Measurements from ENCODE around the gene ZNF618.

DNA sequence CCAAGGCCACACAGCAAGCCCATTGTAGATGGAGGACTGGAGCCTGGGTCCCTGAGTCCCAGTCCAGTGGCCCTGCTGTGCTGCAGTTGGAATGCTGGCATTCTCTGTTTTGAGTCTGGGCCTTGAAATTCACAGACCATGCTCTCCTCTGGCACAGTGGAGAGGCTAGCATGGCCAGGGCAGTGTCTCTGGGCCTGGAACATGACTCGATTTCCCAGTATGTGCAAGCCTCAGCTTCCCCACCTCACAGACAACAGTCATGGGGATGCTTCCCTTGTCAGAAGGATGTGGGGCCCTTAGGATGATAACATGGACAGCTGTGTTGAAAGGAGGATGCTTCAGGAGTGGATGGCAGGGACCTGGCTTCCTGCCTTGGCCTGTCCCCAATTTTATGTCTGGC is 110.8 kb downstream of the ZNF618 start:
- TF ChIP-seq, protein P1, sequence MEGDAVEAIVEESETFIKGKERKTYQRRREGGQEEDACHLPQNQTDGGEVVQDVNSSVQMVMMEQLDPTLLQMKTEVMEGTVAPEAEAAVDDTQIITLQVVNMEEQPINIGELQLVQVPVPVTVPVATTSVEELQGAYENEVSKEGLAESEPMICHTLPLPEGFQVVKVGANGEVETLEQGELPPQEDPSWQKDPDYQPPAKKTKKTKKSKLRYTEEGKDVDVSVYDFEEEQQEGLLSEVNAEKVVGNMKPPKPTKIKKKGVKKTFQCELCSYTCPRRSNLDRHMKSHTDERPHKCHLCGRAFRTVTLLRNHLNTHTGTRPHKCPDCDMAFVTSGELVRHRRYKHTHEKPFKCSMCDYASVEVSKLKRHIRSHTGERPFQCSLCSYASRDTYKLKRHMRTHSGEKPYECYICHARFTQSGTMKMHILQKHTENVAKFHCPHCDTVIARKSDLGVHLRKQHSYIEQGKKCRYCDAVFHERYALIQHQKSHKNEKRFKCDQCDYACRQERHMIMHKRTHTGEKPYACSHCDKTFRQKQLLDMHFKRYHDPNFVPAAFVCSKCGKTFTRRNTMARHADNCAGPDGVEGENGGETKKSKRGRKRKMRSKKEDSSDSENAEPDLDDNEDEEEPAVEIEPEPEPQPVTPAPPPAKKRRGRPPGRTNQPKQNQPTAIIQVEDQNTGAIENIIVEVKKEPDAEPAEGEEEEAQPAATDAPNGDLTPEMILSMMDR (IDR thresholded peaks at IDR 0.05) = no peak
- TF ChIP-seq POLR2A (IDR thresholded peaks at IDR 0.05) = no peak

Measured in ovary (tissue), 3 donors.